ELR (cell line): ENCODE data around the gene CLDN6.

Source experiments
- DNase-seq: peaks from one replicate; pipeline ENCODE4 v3.0.0-alpha.2; 2015; ENCODE audit warnings: low read depth

The CLDN6 gene

GRCh38 chr16:2987286-2987685 lies 30.7 kb downstream of the CLDN6 start:
- no peak for DNase-seq

- no peak for DNase-seq
These were observed 31.3 kb downstream of the CLDN6 start for GRCh38 chr16:2986623-2987188.

GRCh38 chr16:2985893-2986355 lies 32.1 kb downstream of the CLDN6 start:
- DNase-seq: no peak

- no peak for DNase-seq
These were observed 32.5 kb downstream of the CLDN6 start for GRCh38 chr16:2985462-2985861.

- peak; percentile 87 for DNase-seq
These were observed 34.3 kb downstream of the CLDN6 start for GRCh38 chr16:2983706-2984136.

- DNase-seq: no peak
These were observed 35.6 kb downstream of the CLDN6 start for GRCh38 chr16:2982402-2982801.

- DNase-seq: no peak
These were observed 36.1 kb downstream of the CLDN6 start for GRCh38 chr16:2981899-2982250.

GRCh38 chr16:2981177-2981898 lies 36.6 kb downstream of the CLDN6 start:
- DNase-seq: no peak

- DNase-seq: peak; percentile 88
These were observed 37.5 kb downstream of the CLDN6 start, which contains the start of gene PKMYT1 for GRCh38 chr16:2980227-2981176. TSS of gene PKMYT1 (minus strand) at chr16:2980446. CDS start at chr16:2979657, 789 bp downstream.

GRCh38 chr16:2979669-2980226 lies 38.2 kb downstream of the CLDN6 start:
- DNase-seq: peak; percentile 47

- no peak for DNase-seq
These were observed 40.5 kb downstream of the CLDN6 start for GRCh38 chr16:2977440-2977839.

GRCh38 chr16:2976673-2977072 lies 41.3 kb downstream of the CLDN6 start:
- no peak for DNase-seq

- no peak for DNase-seq
These were observed 41.8 kb downstream of the CLDN6 start for GRCh38 chr16:2976201-2976600.

GRCh38 chr16:2975161-2975795 lies 42.7 kb downstream of the CLDN6 start:
- DNase-seq: no peak

GRCh38 chr16:2974319-2975056 lies 43.5 kb downstream of the CLDN6 start:
- DNase-seq: no peak

- no peak for DNase-seq
These were observed 44.2 kb downstream of the CLDN6 start for GRCh38 chr16:2973605-2974318.

- DNase-seq: no peak
These were observed 44.9 kb downstream of the CLDN6 start for GRCh38 chr16:2973093-2973492.

GRCh38 chr16:2971985-2972784 lies 45.8 kb downstream of the CLDN6 start:
- DNase-seq: no peak

- DNase-seq: no peak
These were observed 46.6 kb downstream of the CLDN6 start for GRCh38 chr16:2971134-2971984.
